ENCODE results near the gene SNAP47.
"Not testable (repeated sequence)": the region's sequence is repeated elsewhere in the genome, so short reads cannot be mapped to it uniquely, and the experiment has no call there.

Gene SNAP47, protein sequence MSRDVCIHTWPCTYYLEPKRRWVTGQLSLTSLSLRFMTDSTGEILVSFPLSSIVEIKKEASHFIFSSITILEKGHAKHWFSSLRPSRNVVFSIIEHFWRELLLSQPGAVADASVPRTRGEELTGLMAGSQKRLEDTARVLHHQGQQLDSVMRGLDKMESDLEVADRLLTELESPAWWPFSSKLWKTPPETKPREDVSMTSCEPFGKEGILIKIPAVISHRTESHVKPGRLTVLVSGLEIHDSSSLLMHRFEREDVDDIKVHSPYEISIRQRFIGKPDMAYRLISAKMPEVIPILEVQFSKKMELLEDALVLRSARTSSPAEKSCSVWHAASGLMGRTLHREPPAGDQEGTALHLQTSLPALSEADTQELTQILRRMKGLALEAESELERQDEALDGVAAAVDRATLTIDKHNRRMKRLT

DNA sequence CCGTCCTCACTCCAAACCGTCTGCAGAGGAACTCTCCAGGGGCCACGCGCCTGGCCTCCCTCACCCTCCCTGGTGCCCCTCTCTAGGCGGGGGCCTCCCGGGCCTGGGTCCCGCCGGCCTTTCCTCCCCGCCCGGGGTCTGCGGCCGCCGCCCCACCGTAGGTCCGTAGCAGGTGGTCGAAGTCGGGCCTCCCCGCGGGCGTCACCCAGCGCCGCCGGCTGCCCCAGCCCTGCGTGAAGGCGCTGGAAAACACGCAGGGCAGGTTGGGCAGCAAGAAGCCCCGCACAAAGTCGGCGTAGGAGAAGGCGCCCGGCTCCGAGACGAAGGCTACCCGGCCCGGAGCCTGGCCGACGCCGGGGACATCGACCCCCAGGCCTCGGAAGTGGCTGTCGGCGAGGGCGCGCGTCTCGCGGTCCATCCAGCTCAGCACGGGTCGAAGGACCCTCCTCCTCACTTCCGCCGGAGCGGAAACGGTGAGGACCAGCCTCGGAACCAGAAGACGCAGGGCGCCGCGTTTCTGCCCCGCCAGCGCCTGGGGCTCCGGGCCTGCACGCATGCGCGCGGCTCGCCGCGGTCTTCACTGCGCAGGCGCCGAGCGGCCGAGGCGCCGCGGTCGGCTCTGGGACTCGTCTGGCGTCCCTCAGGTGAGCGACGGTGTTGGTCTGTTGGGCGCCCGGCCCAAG, at the start of gene SNAP47, which contains the start of gene JMJD4:
Gene SNAP47 (plus strand): TSS at position 580 of the 683 bp plus-strand sequence. CDS start 12,302 bp downstream, outside the sequence.
Gene JMJD4 (minus strand): TSS at position 447 of the 683 bp plus-strand sequence. CDS start 29 bp downstream, at position 418.
- DNase-seq (ENCODE audit: low read depth) = peak; percentile 93

DNA sequence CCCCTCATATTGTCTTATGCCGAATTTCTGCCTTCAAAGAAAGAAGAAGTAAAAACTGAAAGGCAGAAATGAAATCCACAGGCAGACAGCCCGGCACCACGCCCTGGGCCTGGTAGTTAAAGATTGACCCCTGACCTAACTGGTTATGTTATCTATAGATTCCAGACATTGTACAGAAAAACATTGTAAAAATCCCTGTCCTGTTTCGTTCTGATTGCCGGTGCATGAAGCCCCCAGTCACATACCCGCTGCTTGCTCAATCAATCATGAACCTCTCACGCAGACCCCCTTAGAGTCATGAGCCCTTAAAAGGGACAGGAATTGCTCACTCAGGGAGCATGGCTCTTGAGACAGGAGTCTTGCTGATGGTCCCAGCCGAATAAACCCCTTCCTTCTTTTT, 49.4 kb upstream of the SNAP47 start:
- no peak for DNase-seq (ENCODE audit: low read depth)

DNA sequence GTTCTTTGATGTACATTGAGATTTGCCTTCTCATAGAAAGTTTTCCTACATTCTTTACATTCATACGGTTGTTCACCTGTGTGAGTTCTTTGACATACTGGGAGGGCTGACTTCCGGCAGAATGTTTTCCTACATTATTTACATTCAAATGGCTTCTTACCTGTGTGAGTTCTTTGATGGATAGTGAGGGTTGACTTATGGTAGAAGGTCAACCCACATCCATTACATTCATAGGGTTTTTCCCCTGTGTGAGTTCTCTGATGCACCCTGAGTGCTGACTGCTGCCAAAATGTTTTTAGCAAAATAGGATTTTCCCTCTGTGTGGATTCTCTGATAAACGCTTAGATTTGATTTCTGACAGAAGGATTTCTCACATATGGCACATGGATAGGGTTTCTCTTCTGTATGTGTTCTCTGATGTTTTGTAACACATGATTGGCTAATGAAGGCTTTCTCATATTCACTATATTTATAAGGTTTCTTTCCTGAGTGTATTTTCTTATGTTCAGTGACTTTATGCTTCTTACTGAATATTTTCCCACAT, 37.8 kb upstream of the SNAP47 start:
- DNase-seq (ENCODE audit: low read depth) = no peak

DNA sequence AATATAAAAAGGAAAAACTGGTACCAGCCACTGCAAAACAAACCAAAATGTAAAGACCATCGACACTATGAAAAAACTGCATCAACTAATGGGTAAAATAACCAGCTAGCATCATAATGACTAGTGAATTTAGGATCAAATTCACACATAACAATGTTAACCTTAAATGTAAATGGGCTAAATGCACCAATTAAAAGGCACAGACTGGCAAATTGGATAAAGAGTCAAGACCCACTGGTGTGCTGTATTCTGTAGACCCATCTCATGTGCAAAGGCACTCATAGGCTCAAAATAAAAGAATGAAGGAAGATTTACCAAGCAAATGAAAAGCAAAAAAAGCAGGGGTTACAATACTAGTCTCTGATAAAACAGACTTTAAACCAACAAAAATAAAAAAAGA, 33.6 kb upstream of the SNAP47 start:
- DNase-seq (ENCODE audit: low read depth) = not testable (repeated sequence)

DNA sequence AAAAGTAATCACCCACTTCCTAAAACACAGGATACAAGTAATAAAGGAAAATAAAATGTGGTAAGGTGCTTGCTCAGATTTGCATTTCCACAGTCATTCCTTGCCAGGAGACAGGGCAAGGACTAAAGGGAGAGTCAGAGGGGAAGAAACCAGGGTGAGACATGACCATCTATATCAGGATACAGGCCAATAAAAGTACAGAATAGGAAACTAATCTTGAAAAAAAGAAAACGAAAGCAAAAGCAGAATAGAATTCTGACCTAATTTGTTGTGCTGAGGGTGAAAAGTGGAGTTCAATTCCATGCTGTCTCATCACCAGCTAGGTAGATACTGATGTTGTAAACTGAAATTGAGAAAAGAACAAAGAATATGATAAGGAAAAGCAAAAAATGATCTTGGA, 27.4 kb upstream of the SNAP47 start:
- DNase-seq (ENCODE audit: low read depth) = no peak

DNA sequence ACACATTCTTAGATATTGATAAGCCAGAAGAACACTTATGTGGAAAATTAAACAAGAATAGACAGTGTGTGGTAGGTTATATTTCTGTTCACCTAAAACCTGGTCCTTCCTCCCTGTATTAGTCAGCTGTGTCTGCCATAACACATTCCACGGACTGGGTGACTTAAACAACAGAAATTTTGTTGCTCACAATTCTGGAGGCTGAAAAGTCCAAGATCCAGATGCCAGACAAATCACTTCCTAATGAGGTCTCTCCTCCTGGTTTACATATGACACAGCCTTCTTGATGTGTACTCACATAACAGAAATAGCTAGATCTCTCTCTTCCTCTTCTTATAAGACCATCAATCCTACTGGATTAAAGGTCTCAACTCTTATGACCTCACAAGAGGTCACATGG, 25.8 kb upstream of the SNAP47 start:
- DNase-seq (ENCODE audit: low read depth) = no peak

DNA sequence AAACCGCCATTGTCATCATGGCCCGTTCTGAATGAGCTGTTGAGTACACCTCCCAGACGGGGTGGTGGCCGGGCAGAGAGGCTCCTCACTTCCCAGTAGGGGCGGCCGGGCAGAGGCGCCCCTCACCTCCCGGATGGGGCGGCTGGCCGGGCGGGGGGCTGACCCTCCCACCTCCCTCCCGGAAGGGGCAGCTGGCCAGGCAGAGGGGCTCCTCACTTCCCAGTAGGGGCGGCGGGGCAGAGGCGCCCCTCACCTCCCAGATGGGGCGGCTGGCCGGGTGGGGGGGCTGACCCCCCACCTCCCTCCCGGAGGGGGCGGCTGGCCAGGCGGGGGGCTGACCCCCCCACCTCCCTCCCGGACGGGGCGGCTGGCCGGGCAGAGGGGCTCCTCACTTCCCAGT, 24.8 kb upstream of the SNAP47 start:
- not testable (repeated sequence) for DNase-seq (ENCODE audit: low read depth)

DNA sequence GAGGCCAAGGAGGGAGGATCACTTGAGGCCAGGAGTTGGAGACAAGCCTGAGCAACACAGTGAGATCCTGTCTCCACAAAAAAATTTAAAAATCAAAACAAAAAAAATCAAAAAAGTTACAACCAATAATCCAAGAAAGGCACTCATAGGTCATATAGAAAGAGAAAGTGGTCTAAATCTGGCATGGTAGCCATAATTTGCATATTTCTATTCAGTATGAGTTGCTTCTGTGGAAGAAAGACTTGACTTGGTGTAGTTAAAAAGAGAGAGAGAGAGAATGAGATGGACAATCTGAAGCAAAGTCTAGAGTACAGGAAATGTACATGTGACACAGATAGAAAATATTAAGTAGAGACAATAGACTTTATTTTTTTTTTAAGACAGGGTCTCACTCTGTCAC, 22.6 kb upstream of the SNAP47 start:
- DNase-seq (ENCODE audit: low read depth) = no peak

DNA sequence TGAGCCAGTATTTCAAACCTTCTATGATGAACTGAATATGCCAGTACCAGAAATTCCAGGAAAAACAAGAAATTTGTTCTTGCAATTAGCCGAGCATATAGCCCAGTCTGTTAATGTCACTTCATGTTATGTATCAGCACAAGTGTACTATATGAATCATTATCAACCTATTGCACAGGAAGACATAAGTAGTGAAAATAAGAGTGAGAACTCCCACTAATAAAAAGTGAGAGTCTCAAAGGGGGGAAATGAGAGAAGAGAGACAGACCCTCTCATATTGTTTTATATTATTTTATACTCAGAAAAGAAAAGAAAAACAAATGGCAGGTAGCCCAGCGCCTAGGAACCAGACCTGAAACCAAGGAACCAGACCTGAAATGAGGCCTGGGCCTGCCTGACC, 16.3 kb upstream of the SNAP47 start:
- no peak for DNase-seq (ENCODE audit: low read depth)

DNA sequence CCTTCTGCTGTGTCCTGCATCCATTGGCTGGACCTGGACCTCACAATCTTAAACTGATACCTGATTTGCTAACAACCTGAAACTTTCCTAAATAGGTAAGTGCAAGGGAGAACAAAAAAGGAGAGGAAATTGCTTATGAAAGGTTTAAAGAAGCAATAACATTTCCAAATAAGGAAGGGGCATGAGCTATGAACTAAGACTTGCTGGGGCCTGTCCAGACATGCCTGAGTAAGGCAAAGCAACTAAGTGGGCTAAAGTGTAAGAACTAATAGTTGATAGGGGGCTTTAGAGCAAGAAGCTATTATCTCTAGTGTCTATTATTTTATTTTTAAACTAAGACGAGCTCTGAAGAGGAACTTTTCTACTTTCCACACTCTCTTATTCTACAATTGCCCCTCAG, 11.8 kb upstream of the SNAP47 start:
- no peak for DNase-seq (ENCODE audit: low read depth)

DNA sequence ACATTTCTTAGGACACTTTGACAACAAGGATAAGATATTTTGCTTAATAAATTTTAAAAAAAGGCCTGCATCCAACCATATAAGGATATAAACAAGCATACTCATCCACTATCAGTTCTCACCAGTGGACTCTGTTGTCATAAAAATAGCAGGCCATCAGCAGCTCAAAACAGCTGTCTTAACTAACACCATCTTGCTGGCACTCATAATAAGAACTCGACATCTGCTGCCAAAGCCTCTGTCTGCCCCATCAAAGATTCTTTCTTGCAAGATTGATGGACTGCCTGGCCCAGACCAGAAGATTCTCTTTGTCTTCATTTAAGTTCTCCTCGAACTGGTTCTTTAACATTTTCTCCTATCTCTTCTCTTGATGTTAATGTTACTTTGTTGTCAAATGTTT, 10.2 kb upstream of the SNAP47 start:
- DNase-seq (ENCODE audit: low read depth) = no peak

DNA sequence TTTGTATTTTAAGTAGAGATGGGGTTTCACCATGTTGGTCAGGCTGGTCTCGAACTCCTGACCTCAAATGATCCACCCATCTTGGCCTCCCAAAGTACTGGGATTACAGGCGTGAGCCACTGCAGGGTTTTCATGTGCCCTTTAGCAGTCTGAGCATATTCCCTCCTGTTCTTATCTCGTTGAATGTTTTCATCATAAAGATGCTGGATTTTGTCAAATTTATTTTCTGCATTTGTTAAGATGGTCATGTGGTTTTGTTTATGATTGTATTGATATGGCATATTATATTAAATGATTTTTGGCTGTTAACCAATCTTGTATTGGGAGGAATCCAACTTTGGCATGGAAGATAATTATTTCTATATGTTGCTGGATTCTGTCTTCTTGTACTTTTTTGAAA, 8.9 kb upstream of the SNAP47 start:
- no peak for DNase-seq (ENCODE audit: low read depth)

DNA sequence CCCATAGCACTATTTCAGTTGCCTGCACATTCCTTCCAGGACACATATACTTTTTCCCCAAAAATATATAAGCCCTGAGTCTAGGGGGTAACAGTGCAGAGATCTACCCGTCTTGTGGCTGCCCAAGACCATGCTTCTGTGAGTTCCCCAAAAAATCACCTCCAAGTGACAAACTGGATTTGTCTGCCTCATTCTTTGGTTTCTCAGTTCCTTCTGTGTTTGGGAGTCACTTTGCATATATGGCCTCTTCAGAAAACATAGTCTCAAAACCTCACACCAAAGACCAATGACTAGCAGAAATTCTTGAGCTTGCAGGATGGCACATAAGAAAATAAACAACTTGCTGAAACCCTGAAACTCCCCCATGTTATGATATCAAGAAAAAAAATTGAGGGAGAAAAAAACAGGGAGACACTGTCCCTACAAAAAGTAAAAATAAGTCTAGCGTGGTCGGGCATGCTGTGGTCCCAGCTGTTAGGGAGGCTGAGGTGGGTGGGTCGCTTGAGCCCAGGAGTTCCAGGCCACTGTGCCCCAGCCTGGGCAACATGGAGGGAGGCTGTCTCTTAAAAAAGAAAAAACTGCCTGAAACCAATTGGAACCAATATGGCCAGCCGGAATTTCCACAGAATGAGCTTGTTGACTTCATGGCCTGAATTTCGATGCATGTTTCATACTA, 8.2 kb upstream of the SNAP47 start:
- DNase-seq (ENCODE audit: low read depth) = no peak

DNA sequence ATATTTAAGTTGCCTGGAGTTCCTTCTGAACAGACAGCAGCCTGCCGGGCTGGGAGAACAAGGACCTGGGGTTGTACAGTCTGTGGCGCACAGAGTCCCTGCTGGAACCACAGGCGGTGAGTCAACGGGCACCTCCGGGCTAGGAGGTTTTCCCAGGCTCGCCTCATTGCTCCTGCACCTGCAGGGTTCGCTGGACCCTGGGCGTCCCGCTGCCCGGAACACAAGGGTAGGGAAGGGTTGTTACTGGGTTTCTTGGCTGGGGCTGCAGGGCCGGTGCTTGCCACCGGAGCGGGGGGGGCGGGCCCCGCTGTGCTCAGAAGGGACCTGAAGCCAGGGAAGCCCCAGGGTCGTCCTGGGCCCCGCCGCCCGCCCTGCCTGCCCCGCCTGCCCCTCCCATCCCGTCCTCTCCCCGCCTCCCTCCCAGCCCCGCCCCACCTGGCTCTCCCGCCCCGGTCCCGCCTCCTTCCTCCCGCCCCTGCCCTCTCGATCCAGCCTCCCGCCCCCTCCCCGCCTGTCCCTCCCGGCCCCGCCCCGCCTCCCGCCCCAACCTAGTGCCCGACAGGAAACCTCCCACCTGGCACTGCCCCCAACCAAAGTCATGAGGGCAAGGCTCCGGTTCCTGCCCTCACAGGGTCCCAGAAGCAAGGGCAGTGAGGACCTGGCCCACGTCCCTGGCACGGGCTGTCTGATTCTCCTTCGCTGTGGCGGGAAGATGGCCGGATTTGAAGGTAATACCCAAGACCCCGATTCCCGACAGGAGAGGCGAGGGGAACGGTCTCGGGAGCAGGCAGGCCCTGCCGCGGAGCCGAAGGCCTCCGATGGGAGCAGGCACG, 7.0 kb upstream of the SNAP47 start:
- DNase-seq (ENCODE audit: low read depth) = peak; percentile 49

DNA sequence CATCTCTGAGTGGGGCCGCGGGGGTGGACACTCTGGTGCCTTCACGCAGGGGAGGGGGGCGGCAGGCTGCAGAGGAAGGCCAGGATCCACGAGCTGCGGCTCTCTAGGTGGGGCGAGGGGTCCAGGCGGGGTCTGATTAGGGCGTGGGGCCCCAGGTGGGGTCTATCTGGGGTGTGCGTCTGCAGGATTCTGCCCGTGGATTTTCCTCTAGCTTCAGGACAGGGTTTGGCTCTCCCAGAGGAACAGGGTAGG, 6.4 kb upstream of the SNAP47 start:
- DNase-seq (ENCODE audit: low read depth) = no peak

DNA sequence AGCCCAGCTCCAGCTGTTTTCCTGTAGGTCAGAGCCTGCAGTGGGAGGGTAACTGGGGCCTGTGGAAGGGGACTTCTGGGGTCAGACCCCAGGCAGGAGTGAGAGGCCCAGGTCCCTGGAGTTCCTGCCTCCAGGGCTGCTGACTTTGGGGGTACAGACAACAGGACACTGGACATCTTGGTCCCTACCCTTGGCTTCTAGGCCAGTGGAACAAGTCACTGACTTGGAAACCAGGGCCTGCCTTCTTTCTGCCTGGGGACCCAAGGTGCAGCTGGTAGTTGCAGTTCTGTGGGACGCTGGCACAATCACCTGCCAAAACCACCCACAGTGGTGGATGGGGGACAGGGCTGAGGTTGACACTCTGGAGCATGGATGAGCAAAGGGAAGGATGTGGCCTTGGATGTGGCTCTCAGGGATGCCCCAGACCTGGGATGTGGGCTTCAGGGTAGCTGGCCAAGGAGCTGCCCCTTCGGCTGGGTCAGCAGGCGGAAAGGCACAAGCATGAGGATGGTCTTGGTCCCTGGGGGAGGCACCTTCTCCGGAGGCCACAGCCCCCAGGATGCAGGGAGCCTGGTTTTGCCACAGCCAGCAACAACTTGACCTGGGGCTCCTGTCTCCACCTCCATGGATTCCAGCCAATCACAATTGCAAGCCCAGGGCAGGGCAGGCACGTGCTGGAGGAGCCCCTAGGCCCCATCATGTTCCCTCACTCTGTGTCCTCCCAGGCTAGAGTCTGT, 5.9 kb upstream of the SNAP47 start:
- no peak for DNase-seq (ENCODE audit: low read depth)

DNA sequence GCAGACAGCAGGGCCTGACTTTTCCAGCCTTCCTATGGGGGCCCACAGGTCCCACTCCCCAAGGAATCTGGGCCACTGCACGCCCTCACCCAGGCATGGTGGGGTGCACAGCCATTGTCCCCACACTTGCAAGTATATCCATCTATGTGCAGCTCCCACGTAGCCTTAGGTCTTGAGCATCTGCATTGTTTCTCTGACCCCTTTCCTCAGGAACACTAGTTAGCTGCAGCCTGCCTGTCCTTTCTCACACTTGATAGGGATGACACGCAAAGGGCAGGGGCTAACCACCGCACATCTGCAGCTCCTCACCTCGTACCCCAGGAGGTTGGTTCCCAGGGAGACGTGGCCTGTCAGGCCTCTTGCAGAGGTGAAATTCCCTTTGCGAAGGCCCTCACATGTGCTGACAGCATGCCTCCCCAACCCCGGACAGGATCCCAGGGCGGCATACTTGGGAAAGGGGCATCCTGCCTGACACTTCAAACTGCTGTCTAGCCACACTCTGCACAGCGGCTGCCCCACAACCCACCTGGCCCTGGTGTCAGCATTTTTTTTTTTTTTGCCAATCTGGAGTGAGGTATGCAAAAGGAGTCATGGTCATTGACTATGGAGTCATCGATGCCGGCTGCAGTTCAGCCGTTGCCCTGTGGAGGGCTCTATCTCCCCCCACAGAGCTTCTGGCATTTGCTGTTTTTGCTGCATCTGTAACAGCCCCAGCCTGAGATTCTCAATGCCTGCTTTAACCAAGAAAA, 5.2 kb upstream of the SNAP47 start:
- no peak for DNase-seq (ENCODE audit: low read depth)

DNA sequence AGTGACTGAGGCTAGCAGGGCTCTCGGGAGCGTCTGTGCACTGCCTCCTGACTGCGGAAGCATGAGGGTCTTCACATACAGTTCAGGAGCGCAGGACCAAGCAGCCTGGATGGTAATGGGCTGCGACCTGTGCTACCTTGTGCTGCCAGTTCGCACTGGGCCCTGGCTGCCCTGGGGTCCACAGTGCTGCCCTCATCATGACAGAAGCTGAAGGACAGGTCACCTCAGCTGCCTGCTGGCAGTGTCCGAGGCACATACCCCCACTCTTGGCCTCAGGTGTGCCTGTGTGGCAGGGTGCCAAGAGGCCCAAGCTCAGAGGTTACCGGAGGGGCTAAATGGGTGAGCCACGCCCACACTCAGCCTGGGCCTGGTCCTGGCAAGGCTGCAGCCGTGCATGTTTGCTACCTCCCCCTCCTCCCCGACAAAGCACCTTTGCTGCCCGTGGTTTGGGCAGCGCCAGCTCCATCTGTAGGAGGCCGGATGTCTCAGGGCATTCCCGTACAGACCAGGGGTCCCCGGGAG, 4.5 kb upstream of the SNAP47 start:
- DNase-seq (ENCODE audit: low read depth) = no peak

DNA sequence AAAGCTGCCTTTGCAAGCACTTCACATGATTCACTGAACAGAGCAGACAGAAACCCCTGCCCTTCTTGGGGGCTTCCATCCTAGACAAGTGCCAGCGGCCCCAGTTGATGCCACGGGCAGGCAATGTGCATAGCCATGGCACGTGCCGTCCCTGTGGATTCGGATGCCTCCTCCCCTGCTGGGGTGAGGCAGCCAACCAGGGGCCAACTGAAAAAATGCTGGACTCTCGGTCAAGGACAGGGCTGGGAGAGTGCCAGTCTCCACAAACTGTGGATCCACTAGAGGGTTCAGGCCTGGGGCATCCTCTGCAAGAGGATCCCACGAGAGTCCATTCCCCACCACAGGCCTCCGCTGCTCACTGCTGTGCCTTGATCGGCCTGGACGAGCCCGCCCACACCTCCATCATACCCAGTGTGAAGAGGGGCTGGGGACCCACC, 4.0 kb upstream of the SNAP47 start:
- no peak for DNase-seq (ENCODE audit: low read depth)
